Nephron (organoid): ENCODE data around the gene RPS16.

Source experiments
- H3K27ac Mint-ChIP-seq, 3 experiments: 2 replicates each; pipeline ENCODE4 v1.8.0; 2020; ENCODE audit warnings: mixed read lengths in 3 of 3, mild to moderate bottlenecking in 2 of 3, moderate library complexity in 1 of 3
- H3K27me3 Mint-ChIP-seq: 2 replicates; pipeline ENCODE4 v1.8.0; 2021; ENCODE audit warnings: low read depth, mild to moderate bottlenecking, moderate library complexity, mixed read lengths
- H3K36me3 Mint-ChIP-seq: 2 replicates; pipeline ENCODE4 v1.8.0; 2020; ENCODE audit warnings: low read depth, mixed read lengths
- H3K4me1 Mint-ChIP-seq: 2 replicates; pipeline ENCODE4 v1.8.0; 2020; ENCODE audit warnings: mixed read lengths
- H3K4me3 Mint-ChIP-seq, 3 experiments: 2 replicates each; pipeline ENCODE4 v1.8.0; 2020; ENCODE audit warnings: mild to moderate bottlenecking in 3 of 3, mixed read lengths in 3 of 3, moderate library complexity in 2 of 3
- H3K9me3 Mint-ChIP-seq: 2 replicates; pipeline ENCODE4 v1.8.0; 2020; ENCODE audit warnings: mixed read lengths
- CTCF ChIP-seq, 3 experiments: fragments of 200-600 bp; sonication (generic); IDR thresholded peaks; one replicate each; pipeline ENCODE4 v1.5.0; 2021; ENCODE audit warnings: antibody characterized with exemption in 3 of 3; ENCODE audit not compliant: unreplicated experiment in 3 of 3

The RPS16 gene

GRCh38 chr19:39407410-39407659 lies 28.4 kb downstream of the RPS16 start:
- peak overlapping the region; percentile 79 to 84 (median 79) for H3K27ac Mint-ChIP-seq
- H3K36me3 Mint-ChIP-seq = no peaks in the 10 kb centered on the region
- peaks cover 38% of the 10 kb centered on the region for H3K4me1 Mint-ChIP-seq
- peak overlapping the region; percentile 79 to 93 (median 90) for H3K4me3 Mint-ChIP-seq
- H3K9me3 Mint-ChIP-seq = no peaks in the 10 kb centered on the region
- peaks cover 5% of the 10 kb centered on the region for H3K27me3 Mint-ChIP-seq
- TF ChIP-seq CTCF (IDR thresholded peaks at IDR 0.05; ENCODE audit: unreplicated experiment in 3 of 3) = no peak

GRCh38 chr19:39406656-39407409 lies 28.9 kb downstream of the RPS16 start, which contains the start of gene ZFP36:
Gene ZFP36, plus strand, starts transcription at chr19:39406847. Its CDS starts 58 bp downstream, at chr19:39406905.
- TF ChIP-seq CTCF (IDR thresholded peaks at IDR 0.05; ENCODE audit: unreplicated experiment in 3 of 3) = no peak
- Mint-ChIP-seq H3K4me1 (peaks cover 38% of the 10 kb centered on the region), H3K4me3 (peak within 1 kb of the TSS; percentile 79 to 93 (median 90)), H3K27ac (peak within 1 kb of the TSS; percentile 79 to 97 (median 82)), H3K36me3 (no peaks in the 10 kb centered on the region), H3K9me3 (no peaks in the 10 kb centered on the region), H3K27me3 (no peaks in the 10 kb centered on the region)

GRCh38 chr19:39405958-39406655 lies 29.6 kb downstream of the RPS16 start:
- Mint-ChIP-seq H3K9me3 (no peaks in the 10 kb centered on the region), H3K4me3 (peak overlapping the region; percentile 79 to 92 (median 88)), H3K27me3 (no peaks in the 10 kb centered on the region), H3K4me1 (peaks cover 38% of the 10 kb centered on the region), H3K27ac (peak overlapping the region; percentile 79 to 97 (median 82)), H3K36me3 (no peaks in the 10 kb centered on the region)
- no peak for TF ChIP-seq CTCF (IDR thresholded peaks at IDR 0.05; ENCODE audit: unreplicated experiment in 3 of 3)

- no peaks in the 10 kb centered on the region for H3K27me3 Mint-ChIP-seq
- peaks cover 35% of the 10 kb centered on the region for H3K4me1 Mint-ChIP-seq
- no peak for TF ChIP-seq CTCF (IDR thresholded peaks at IDR 0.05; ENCODE audit: unreplicated experiment in 3 of 3)
- H3K27ac Mint-ChIP-seq = peak overlapping the region; percentile 40 to 97 (median 82)
- H3K36me3 Mint-ChIP-seq = no peaks in the 10 kb centered on the region
- H3K4me3 Mint-ChIP-seq = peak overlapping the region; percentile 79 to 92 (median 88)
- no peaks in the 10 kb centered on the region for H3K9me3 Mint-ChIP-seq
Observed at GRCh38 chr19:39405261-39405957, 30.3 kb downstream of the RPS16 start.

- TF ChIP-seq CTCF (IDR thresholded peaks at IDR 0.05; ENCODE audit: unreplicated experiment in 3 of 3) = no peak
- peaks cover 30% of the 10 kb centered on the region for H3K4me1 Mint-ChIP-seq
- H3K36me3 Mint-ChIP-seq = peaks cover 4% of the 10 kb centered on the region
- no peaks in the 10 kb centered on the region for H3K9me3 Mint-ChIP-seq
- H3K27me3 Mint-ChIP-seq = no peaks in the 10 kb centered on the region
- H3K4me3 Mint-ChIP-seq = peak overlapping the region; percentile 89 to 91 (median 90)
- H3K27ac Mint-ChIP-seq = peak overlapping the region; percentile 94 to 98 (median 97)
Observed at GRCh38 chr19:39403331-39404312, 32.1 kb downstream of the RPS16 start.
